ENCODE data around the gene C1QC. TPM values are rescaled to one million over a fixed set of nuclear protein-coding genes. Genes with fewer than 3 reads are reported as not detected.

C1QC gene
- total RNA-seq, 4 donors from 2014 or later: 9.7 to 153 (median 74.8) TPM

GRCh38 chr1:22625262-22625925 lies 18.0 kb upstream of the C1QC start:
- intact Hi-C loops (cut with DNase I): no loop called here
- DNase-seq: no peak
- no peaks in the 10 kb centered on the region for H3K36me3 ChIP-seq

DNA sequence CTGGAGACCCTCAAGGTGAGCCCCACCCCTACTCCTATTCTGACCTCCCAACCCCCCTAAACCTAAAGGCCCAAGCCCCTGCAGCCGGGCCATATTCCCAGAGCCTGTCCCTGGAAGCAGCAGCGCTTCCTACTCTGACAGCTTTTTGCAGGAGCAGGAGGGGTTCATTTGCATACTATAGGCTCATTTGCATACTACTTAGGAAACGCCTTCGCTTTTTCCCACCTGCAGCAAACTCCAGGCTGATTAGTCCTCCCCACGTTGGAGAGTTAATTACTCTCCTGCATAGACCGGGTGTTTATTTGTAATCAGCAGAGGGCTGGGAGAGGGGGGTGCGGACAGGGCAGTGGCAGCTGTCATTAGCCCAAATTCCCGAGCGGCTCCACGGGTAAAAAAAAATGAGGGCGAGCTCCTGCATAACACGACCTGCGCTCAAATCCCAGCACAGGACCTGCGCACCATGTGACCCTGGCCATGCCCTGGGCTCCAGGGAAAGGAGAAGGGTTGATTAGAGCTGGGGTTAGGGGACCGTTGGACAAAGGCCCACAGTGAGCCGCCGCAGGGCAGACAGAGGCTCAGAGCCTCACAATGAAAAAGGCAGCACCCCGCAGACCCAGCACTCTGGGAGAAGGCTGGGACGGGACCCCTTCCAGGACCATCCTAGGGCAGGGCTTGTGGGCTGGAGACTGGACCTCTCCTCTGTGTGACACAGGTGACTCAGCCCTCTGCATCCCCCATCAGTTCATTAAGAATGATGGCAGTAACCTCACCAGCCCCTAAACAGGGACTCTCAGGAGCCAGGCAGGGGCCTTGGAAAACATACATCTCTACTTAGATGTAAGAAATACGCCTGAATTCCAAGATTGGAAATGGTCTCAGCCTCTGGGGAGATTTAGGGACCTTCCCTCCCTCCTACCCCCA lies 16.9 kb upstream of the C1QC start:
- DNase-seq: no peak
- Histone ChIP-seq H3K9me3 (no peaks in the 10 kb centered on the region), H3K27me3 (peaks cover 0 to 97% (median 0%) of the 10 kb centered on the region in 4 donors), H3K4me3 (no peak overlapping the region), H3K36me3 (no peaks in the 10 kb centered on the region), H3K27ac (no peak overlapping the region), H3K4me1 (no peaks in the 10 kb centered on the region)
- intact Hi-C loops (cut with DNase I): no loop called here
- WGBS, 2 donors: 13 to 26% methylated on average over 12 to 14 of the region's 20 CpGs
- TF ChIP-seq, protein P1, sequence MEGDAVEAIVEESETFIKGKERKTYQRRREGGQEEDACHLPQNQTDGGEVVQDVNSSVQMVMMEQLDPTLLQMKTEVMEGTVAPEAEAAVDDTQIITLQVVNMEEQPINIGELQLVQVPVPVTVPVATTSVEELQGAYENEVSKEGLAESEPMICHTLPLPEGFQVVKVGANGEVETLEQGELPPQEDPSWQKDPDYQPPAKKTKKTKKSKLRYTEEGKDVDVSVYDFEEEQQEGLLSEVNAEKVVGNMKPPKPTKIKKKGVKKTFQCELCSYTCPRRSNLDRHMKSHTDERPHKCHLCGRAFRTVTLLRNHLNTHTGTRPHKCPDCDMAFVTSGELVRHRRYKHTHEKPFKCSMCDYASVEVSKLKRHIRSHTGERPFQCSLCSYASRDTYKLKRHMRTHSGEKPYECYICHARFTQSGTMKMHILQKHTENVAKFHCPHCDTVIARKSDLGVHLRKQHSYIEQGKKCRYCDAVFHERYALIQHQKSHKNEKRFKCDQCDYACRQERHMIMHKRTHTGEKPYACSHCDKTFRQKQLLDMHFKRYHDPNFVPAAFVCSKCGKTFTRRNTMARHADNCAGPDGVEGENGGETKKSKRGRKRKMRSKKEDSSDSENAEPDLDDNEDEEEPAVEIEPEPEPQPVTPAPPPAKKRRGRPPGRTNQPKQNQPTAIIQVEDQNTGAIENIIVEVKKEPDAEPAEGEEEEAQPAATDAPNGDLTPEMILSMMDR (IDR thresholded peaks at IDR 0.05): no peak
- TF ChIP-seq POLR2A (IDR thresholded peaks at IDR 0.05): no peak

More at GRCh38 chr1:22625262-22625925, 18.0 kb upstream of the C1QC start:
- Histone ChIP-seq H3K9me3 (no peaks in the 10 kb centered on the region), H3K4me1 (no peaks in the 10 kb centered on the region), H3K27me3 (peaks cover 0 to 98% (median 0%) of the 10 kb centered on the region in 4 donors), H3K4me3 (no peak overlapping the region), H3K27ac (no peak overlapping the region)
- TF ChIP-seq, protein P1 (IDR thresholded peaks at IDR 0.05): no peak
- TF ChIP-seq POLR2A (IDR thresholded peaks at IDR 0.05): no peak
- 35 to 37% methylated on average over 7 to 9 of the region's 9 CpGs for WGBS, 2 donors

GRCh38 chr1:22627331-22627730 lies 16.1 kb upstream of the C1QC start:
- H3K27ac ChIP-seq: no peak overlapping the region
- peaks cover 0 to 97% (median 0%) of the 10 kb centered on the region in 4 donors for H3K27me3 ChIP-seq
- DNase-seq: no peak
- H3K9me3 ChIP-seq: no peaks in the 10 kb centered on the region
- intact Hi-C loops (cut with DNase I): no loop called here
- TF ChIP-seq, protein P1 (IDR thresholded peaks at IDR 0.05): no peak
- no peak for TF ChIP-seq POLR2A (IDR thresholded peaks at IDR 0.05)
- no peaks in the 10 kb centered on the region for H3K36me3 ChIP-seq
- H3K4me1 ChIP-seq: no peaks in the 10 kb centered on the region
- H3K4me3 ChIP-seq: no peak overlapping the region
- 17 to 50% methylated on average over 1 to 4 of the region's 5 CpGs for WGBS, 2 donors

- no peaks in the 10 kb centered on the region for H3K9me3 ChIP-seq
- WGBS, 2 donors: 38 to 39% methylated on average over 10 to 11 of the region's 11 CpGs
- DNase-seq: no peak
- no peak overlapping the region for H3K4me3 ChIP-seq
- TF ChIP-seq, protein P1 (IDR thresholded peaks at IDR 0.05): no peak
- no peak for TF ChIP-seq POLR2A (IDR thresholded peaks at IDR 0.05)
- no peaks in the 10 kb centered on the region for H3K4me1 ChIP-seq
- peaks cover 0 to 97% (median 0%) of the 10 kb centered on the region in 4 donors for H3K27me3 ChIP-seq
- H3K36me3 ChIP-seq: no peaks in the 10 kb centered on the region
- no peak overlapping the region for H3K27ac ChIP-seq
- intact Hi-C loops (cut with DNase I): no loop called here
Measured at GRCh38 chr1:22628698-22629444, 14.6 kb upstream of the C1QC start.

Data from esophagus squamous epithelium (tissue), 5 donors.